Measurements from ENCODE around the gene SOX12.
A peak's percentile ranks its signal among the peaks of the same experiment; 100 is the strongest.

Gene SOX12

DNA sequence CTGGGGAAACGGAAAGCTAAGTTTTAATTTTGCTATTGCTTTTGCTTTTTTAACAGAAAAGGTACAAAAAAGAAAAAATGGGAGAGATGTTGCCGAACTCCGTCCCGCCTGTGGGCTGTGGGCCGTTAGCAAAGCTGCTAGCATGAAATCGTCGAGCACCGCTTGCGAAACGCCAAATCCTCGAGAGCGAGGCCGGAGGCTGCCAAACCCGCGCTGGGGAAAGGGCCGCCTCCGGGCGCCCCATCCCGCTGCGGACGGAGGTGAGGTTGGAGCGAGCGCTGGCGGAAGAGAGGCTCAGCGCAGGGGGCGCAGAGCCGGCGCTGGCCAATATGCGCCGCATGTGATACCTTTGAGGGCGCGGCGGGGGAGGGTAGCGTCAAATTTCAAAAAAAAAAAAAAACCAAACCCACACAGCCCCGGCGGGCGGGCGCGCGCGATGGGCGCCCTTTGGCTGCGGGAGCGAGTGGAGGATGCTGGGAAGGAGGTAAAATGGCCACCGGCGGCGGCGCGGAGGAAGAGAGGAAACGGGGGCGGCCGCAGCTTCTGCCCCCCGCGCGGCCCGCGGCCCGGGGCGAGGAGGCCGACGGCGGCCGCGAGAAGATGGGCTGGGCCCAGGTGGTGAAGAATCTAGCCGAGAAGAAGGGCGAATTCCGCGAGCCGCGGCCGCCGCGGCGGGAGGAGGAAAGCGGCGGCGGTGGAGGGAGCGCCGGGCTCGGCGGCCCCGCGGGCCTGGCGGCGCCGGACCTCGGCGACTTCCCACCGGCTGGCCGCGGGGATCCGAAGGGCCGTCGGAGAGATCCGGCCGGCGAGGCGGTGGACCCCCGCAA, 28.0 kb upstream of the SOX12 start, which contains the start of gene ZCCHC3:
Gene ZCCHC3, plus strand, starts transcription at position 473 of the 827 bp plus-strand sequence. Its CDS starts 17 bp downstream, at position 490.
- peak within 1 kb of the TSS; percentile 92 for H3K4me3 Mint-ChIP-seq
- H3K27ac Mint-ChIP-seq = peak within 1 kb of the TSS; percentile 96
- H3K4me1 Mint-ChIP-seq (ENCODE audit: low read depth) = peaks cover 46% of the 10 kb centered on the region
- H3K36me3 Mint-ChIP-seq (ENCODE audit: low read depth) = peaks cover 26% of the 10 kb centered on the region
- H3K27me3 Mint-ChIP-seq = no peaks in the 10 kb centered on the region
- H3K9me3 Mint-ChIP-seq = no peaks in the 10 kb centered on the region

DNA sequence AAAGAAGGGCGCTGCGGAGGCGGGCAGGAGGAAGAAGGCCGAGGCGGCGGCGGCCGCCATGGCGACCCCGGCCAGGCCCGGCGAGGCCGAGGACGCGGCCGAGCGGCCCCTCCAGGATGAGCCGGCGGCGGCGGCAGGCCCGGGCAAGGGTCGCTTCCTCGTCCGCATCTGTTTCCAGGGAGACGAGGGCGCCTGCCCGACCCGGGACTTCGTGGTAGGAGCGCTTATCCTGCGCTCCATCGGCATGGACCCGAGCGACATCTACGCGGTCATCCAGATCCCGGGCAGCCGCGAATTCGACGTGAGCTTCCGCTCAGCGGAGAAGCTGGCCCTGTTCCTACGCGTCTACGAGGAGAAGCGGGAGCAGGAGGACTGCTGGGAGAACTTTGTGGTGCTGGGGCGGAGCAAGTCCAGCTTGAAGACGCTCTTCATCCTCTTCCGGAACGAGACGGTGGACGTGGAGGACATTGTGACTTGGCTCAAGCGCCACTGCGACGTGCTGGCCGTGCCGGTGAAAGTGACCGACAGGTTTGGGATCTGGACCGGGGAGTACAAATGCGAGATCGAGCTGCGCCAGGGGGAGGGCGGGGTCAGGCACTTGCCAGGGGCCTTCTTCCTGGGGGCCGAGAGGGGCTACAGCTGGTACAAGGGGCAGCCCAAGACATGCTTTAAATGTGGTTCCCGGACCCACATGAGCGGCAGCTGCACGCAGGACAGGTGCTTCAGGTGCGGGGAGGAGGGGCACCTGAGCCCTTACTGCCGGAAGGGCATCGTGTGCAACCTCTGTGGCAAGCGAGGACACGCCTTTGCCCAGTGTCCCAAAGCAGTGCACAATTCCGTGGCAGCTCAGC, 27.2 kb upstream of the SOX12 start:
- H3K4me1 Mint-ChIP-seq (ENCODE audit: low read depth) = peaks cover 49% of the 10 kb centered on the region
- no peaks in the 10 kb centered on the region for H3K27me3 Mint-ChIP-seq
- H3K27ac Mint-ChIP-seq = peak overlapping the region; percentile 93
- peaks cover 26% of the 10 kb centered on the region for H3K36me3 Mint-ChIP-seq (ENCODE audit: low read depth)
- peak overlapping the region; percentile 92 for H3K4me3 Mint-ChIP-seq
- no peaks in the 10 kb centered on the region for H3K9me3 Mint-ChIP-seq

DNA sequence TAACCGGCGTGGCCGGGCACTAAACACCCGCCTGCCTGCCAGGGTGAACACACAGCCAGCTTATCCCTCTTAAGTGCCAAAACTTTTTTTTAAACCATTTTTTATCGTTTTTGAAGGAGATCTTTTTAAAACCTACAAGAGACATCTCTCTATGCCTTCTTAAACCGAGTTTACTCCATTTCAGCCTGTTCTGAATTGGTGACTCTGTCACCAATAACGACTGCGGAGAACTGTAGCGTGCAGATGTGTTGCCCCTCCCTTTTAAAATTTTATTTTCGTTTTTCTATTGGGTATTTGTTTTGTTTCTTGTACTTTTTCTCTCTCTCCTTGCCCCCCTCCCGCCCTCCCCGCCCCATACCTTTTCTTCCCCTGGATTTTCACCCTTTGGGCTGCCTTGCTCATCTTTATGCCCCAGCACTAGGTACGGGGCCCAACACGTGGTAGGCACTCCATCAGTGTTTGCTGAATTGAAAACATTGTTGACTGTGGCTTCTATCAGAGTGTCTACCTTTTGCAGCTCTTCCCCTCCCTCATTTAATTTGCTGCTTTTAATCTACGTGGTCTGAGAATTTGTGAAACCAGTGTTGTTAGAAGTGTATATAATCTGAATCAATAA, 26.5 kb upstream of the SOX12 start:
- Mint-ChIP-seq H3K27ac (peak overlapping the region; percentile 93), H3K4me3 (peak overlapping the region; percentile 92), H3K4me1 (ENCODE audit: low read depth) (peaks cover 49% of the 10 kb centered on the region), H3K9me3 (no peaks in the 10 kb centered on the region), H3K36me3 (ENCODE audit: low read depth) (peaks cover 26% of the 10 kb centered on the region), H3K27me3 (no peaks in the 10 kb centered on the region)

DNA sequence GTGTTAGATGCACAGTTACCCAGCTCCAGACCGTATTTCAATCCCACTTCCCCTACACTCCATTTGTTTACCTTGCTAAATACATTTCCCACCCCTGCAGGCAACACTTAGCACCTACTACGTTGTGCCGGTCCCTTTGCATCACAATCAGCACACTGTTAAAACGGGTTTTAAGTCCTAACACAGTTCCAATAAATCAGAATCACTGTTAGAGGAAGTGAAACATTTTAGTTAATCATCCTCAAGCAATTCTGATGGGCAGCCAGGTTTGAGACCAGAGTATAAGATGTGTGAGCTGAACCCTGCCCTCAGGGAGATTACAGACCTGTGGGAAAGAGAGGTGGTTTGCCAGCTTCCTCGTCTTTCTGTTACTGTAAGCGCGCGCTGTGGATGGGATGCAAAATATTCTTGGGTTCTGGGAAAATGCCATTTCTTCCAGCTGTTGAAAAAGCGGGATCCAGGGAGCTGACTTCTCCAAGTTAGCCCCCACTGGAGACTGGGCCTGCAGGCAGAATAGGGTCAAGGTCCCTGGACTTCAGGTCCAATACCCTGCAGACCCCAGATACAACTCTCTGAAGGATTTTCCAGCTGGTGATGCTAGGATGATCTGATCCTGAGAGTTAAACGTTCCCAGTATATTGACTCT, 24.9 kb upstream of the SOX12 start:
- Mint-ChIP-seq H3K9me3 (no peaks in the 10 kb centered on the region), H3K36me3 (ENCODE audit: low read depth) (peaks cover 26% of the 10 kb centered on the region), H3K4me3 (peak overlapping the region; percentile 92), H3K27me3 (no peaks in the 10 kb centered on the region), H3K4me1 (ENCODE audit: low read depth) (peaks cover 49% of the 10 kb centered on the region), H3K27ac (peak overlapping the region; percentile 56)

DNA sequence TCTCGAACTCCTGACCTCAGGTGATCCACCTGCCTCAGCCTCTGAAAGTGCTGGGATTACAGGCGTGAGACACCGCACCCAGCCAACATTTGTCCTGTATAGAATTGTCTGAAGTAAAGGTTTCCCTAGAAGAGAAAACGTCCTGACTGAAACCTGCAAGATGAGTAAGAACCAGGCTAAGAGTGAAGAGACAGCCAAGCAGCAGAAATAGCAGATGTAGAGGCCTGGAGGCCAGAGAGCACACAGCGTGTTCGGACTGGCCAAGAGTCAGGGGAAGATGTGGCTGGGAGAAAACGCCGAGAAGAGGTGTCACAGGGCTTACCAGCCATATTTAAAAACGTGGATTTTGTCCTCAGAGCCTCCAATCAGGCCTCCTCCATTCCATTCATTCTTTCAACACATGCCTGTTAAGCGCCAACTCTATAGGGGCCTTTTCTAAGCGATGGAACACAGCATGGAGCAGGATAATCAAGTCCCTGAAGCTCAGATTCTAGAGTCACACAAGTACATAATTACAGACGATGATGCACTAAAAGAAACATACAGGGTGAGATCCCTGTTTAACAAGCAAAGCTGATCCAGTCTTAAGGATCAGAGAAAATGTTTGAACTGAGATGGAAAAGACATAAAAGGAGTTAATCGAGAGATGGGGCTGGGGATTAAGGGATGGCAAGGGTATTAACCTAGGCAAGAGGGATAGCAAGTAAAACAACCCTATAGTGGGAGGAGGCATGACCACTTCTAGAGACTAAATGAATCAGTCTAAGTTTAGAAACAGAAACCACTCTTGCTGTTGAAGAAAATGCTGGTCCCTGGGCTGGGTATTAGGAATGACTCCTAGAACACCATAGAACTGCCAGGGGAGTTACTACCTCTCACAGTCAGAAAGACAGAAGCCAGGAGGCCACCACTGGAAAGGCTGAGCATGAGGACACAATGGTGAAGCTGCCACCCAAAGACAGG, 23.2 kb upstream of the SOX12 start:
- Mint-ChIP-seq H3K36me3 (ENCODE audit: low read depth) (peaks cover 26% of the 10 kb centered on the region), H3K9me3 (no peaks in the 10 kb centered on the region), H3K27me3 (no peaks in the 10 kb centered on the region), H3K4me1 (ENCODE audit: low read depth) (peaks cover 35% of the 10 kb centered on the region), H3K4me3 (no peak overlapping the region), H3K27ac (no peak overlapping the region)

DNA sequence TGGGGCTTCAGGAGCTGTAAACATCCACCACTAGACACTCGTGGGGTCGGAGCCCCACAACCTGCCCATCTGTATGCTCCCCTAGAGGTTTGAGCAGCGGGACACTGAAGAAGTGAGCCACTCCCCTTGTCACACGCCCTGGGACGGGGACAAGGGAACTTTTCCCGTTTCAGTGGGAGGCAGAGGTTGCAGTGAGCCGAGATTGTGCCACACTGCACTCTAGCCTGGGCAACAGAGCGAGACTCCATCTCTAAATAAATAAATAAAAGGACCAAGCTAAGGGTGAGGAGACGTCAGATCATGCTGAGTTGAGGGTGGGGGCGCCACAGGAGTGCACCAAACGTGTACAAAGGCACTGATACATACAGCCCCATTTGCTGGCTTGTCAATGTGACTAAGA, 19.6 kb upstream of the SOX12 start:
- Mint-ChIP-seq H3K9me3 (no peaks in the 10 kb centered on the region), H3K4me3 (no peak overlapping the region), H3K27me3 (no peaks in the 10 kb centered on the region), H3K27ac (no peak overlapping the region), H3K4me1 (ENCODE audit: low read depth) (peaks cover 33% of the 10 kb centered on the region), H3K36me3 (ENCODE audit: low read depth) (no peaks in the 10 kb centered on the region)

DNA sequence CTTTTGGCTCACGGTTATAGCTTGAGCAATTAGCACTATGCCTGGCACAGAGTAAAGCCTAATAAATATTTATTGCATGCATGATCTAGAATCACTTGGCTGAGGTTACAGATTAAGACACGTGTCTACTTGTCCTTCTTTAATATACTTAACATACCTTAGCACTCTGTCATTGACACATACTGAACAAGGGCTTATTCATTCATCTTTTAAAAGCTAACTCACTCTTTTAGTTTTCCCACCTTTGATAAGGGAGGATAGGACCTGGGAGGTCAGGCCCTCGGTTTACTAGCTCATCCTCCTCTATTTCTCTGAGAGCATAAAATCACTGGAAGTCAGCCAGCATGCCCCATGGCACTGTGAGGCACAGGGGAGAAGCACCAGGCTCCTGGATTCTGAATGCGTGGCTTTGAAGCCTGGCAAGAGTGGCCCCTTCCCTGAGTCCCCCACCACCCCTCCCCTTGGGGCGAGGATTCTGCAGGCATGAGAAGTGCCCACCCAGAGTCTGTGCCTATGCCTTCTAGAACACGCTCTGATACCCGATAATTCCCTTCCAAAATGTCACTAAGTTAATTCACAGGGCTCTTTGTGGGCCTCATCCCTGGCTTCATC, 16.8 kb upstream of the SOX12 start:
- Mint-ChIP-seq H3K36me3 (ENCODE audit: low read depth) (no peaks in the 10 kb centered on the region), H3K27ac (no peak overlapping the region), H3K9me3 (no peaks in the 10 kb centered on the region), H3K4me1 (ENCODE audit: low read depth) (peaks cover 20% of the 10 kb centered on the region), H3K27me3 (no peaks in the 10 kb centered on the region), H3K4me3 (no peak overlapping the region)

DNA sequence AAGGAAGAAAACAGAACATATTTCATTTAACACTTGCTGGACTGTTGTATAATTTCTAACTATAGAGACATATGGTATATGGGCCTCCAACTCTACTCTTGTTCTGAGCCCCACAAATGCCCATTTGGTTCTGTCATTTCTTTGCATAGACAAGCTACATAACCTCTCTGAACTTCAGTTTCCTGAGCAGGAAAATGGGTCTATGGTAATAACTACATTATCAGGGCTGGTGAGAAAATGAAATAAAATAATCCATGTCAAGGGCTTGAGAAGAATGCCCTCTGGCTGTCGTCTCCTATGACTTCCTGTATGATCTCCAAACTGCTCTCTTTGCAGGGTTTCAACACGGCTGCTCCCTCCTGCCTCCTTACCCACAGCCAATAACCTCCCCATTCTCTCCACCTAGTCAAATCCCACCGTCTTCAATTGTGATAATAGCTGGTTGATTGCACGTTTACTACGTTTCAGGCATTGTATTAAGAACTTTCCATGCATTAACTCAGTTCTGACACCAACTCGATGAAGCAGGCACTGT, 16.0 kb upstream of the SOX12 start:
- H3K36me3 Mint-ChIP-seq (ENCODE audit: low read depth) = no peaks in the 10 kb centered on the region

DNA sequence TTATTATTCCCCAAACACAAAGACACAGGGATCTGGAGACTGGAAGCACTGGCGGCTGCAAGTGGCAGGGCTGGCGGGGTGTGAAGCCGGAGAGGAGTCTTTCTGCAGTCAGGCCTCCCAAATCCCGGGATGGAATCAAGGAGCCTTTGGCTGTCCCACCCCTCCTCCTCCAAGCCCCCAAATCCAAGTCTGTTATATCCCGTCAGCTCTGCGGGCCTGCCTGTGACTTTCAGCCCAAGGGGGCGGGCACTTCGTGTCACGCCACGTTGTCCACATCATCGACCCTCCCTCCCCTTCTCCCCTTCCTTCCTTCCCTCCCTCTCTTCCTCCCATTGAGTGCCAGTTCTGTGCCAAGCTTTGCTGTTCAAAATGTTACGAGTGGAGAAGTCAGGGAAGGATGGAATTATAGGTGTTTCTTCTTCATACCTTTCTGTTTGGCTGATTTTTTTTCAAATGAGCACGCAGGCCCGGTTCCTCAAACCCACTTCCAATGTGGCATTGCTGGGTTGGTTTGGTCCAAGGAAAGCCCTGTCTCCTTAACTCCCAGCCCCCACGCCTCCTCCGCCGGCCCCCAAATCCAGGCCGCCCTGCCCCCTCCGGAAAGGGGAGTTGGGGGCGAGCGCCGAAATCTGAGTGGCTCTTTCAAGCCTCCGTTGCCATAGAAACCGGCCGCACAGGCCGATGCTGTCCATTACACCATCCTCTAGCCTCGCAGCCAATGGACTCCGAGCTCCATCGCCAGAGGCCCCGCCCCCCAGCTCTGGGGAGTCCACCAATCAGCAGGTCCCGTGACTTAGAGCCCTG, 15.3 kb upstream of the SOX12 start:
- Mint-ChIP-seq H3K4me1 (ENCODE audit: low read depth) (peaks cover 23% of the 10 kb centered on the region), H3K4me3 (peak overlapping the region; percentile 72), H3K36me3 (ENCODE audit: low read depth) (no peaks in the 10 kb centered on the region), H3K27ac (peak overlapping the region; percentile 67), H3K27me3 (no peaks in the 10 kb centered on the region), H3K9me3 (no peaks in the 10 kb centered on the region)

More for the DNA sequence above, 16.0 kb upstream of the SOX12 start:
- Mint-ChIP-seq H3K27ac (peak overlapping the region; percentile 17), H3K4me3 (peak overlapping the region; percentile 14), H3K27me3 (no peaks in the 10 kb centered on the region), H3K4me1 (ENCODE audit: low read depth) (peaks cover 23% of the 10 kb centered on the region), H3K9me3 (no peaks in the 10 kb centered on the region)

DNA sequence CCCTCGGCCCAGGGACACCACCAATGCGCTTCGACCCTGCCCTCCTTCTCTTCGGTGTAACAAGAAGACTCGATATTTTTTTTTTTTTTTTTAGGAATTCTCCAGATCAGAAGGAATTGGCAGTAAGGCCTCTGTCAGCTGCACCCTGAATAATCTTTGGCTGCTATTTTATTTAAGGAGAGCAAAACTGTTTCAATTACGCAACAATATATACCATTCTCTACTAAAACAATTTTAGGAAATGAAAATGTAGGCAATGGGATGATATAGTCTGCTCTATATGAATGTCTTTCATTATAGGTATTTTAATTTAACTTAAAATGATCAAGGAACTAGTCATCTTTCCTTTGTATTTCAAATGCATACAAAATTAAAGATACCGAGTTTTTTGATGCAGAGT, 14.7 kb upstream of the SOX12 start:
- H3K27ac Mint-ChIP-seq = peak overlapping the region; percentile 67
- peak overlapping the region; percentile 72 for H3K4me3 Mint-ChIP-seq
- peaks cover 23% of the 10 kb centered on the region for H3K4me1 Mint-ChIP-seq (ENCODE audit: low read depth)

DNA sequence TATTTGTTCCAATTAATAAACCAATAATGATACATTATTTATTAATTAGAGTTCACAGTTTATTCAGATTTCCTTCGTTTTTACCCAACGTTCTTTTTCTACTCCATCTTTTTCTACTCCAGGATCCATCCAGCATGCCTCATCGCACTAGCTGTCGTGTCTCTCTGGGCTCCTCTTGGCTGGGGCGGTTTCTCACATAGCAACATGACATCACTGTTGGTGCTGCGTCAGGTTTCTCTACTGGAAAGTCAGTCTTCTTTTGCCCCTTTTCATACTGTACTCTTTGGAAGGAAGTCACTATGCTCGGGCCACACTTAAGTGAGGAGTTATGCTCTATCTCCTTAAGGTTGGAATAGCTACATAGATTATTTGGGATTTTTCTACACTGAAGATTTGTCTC, 13.7 kb upstream of the SOX12 start:
- H3K9me3 Mint-ChIP-seq = no peaks in the 10 kb centered on the region
- no peaks in the 10 kb centered on the region for H3K36me3 Mint-ChIP-seq (ENCODE audit: low read depth)
- H3K4me3 Mint-ChIP-seq = no peak overlapping the region
- no peak overlapping the region for H3K27ac Mint-ChIP-seq
- no peaks in the 10 kb centered on the region for H3K27me3 Mint-ChIP-seq
- peaks cover 23% of the 10 kb centered on the region for H3K4me1 Mint-ChIP-seq (ENCODE audit: low read depth)

More for the DNA sequence above, 14.7 kb upstream of the SOX12 start:
- Mint-ChIP-seq H3K36me3 (ENCODE audit: low read depth) (no peaks in the 10 kb centered on the region), H3K27me3 (no peaks in the 10 kb centered on the region), H3K9me3 (no peaks in the 10 kb centered on the region)

DNA sequence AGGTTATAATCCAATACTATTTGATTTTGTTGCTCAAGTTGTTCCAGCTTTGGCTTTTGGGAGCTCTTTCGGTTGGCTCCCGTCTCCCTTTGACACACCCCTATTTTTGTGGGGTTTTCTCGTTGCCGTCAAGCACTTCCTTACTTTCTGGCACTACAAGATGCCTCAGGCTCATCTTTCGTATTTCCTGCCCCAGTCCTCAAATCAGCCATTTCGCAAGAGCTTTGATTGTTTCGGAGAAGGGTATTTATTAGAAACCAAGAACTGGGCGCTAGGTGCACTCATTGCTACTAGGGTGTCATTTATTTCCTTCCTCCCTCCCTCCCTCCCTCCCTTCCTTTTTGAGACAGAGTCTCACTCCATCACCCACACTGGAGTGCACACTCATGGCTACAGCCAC, 13.3 kb upstream of the SOX12 start:
- H3K4me3 Mint-ChIP-seq = no peak overlapping the region
- H3K9me3 Mint-ChIP-seq = no peaks in the 10 kb centered on the region
- H3K4me1 Mint-ChIP-seq (ENCODE audit: low read depth) = peaks cover 23% of the 10 kb centered on the region
- no peak overlapping the region for H3K27ac Mint-ChIP-seq
- H3K36me3 Mint-ChIP-seq (ENCODE audit: low read depth) = no peaks in the 10 kb centered on the region
- no peaks in the 10 kb centered on the region for H3K27me3 Mint-ChIP-seq

Data from stimulated activated naive CD8-positive, alpha-beta T cell treated with anti-CD3 and anti-CD28 coated beads, Interleukin-15, Interleukin-2, amounts not matched to agents 100 ng/mL and 50 ng/mL, for 24 hours (primary cell).